Coronary artery (tissue), 2 donors: ENCODE measurements around the gene C11orf21.

ENCODE experiments used
- DNase-seq: peaks from one replicate; pipeline ENCODE4 v3.0.0-alpha.2; 2017; ENCODE audit warnings: low spot score
- H3K27ac ChIP-seq, 2 donors: fragments of 200-600 bp; sonication (generic); one replicate each; pipeline ENCODE4 v1.5.1; 2016 to 2019
- H3K4me3 ChIP-seq: fragments of 200-600 bp; sonication (generic); 2 replicates; pipeline ENCODE4 v1.5.1; 2016; ENCODE audit warnings: mild to moderate bottlenecking, moderate library complexity
- CTCF ChIP-seq: fragments of 200-600 bp; sonication (generic); IDR thresholded peaks from one replicate; pipeline ENCODE4 v1.5.1; 2019; ENCODE audit warnings: antibody characterized with exemption

Gene C11orf21

GRCh38 chr11:2329551-2329950, 27.8 kb upstream of the C11orf21 start:
- no peak for TF ChIP-seq CTCF
- no peak for DNase-seq

GRCh38 chr11:2328656-2329354, 27.1 kb upstream of the C11orf21 start:
- Histone ChIP-seq H3K4me3 (no peak overlapping the region), H3K27ac (no peak overlapping the region)
- DNase-seq, result no peak
- no peak for TF ChIP-seq CTCF

More at GRCh38 chr11:2329551-2329950, 27.8 kb upstream of the C11orf21 start:
- Histone ChIP-seq H3K27ac (no peak overlapping the region), H3K4me3 (no peak overlapping the region)

- no peak for DNase-seq
- Histone ChIP-seq H3K27ac (no peak overlapping the region), H3K4me3 (no peak overlapping the region)
- TF ChIP-seq CTCF, result no peak
These were observed 26.3 kb upstream of the C11orf21 start for GRCh38 chr11:2328021-2328420.

- no peak for DNase-seq
- Histone ChIP-seq H3K4me3 (no peak overlapping the region), H3K27ac (no peak overlapping the region)
- TF ChIP-seq CTCF, result no peak
These were observed 25.3 kb upstream of the C11orf21 start for GRCh38 chr11:2327032-2327431.

DNA sequence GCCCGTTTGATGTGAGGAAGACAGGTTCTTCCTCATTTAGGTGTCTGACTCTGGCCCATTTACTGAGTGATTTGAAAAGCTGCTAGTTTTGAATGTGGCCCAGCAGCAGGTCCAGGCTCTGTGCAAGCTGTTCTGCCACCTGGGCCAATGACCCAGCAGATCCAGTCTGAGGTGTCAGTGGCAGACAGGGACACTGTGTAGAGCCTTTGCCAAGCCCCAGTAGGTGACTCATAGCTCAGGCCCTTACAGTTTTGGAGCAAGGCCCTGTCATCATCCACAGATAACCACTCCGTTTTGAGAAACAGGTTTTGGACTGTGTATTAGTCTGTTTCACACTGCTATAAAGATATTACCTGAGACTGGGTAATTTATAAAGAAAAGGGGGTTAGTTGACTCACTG, 24.0 kb upstream of the C11orf21 start:
- Histone ChIP-seq H3K4me3 (no peak overlapping the region), H3K27ac (no peak overlapping the region)
- TF ChIP-seq CTCF, result no peak
- no peak for DNase-seq

DNA sequence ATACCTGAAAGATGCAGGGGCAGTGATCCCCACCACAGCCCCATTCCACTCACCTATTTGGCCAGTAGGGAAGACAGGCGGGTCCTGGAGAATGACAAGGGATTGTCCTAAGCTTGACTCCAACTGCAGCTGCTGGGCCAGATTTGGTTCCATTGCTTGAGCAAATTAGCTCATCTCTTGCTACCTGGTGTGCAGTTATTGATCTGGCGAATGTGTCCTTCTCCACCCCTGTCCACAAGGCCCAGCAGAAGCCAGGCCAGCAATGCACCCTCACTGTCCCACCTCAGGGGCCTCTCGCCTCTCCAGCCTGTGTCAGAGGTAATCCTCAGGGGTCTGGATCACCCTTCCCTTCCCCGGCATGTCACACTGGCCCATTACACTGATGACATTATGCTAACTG, 23.4 kb upstream of the C11orf21 start:
- DNase-seq, result no peak
- Histone ChIP-seq H3K27ac (no peak overlapping the region), H3K4me3 (no peak overlapping the region)
- TF ChIP-seq CTCF, result no peak

- no peak for TF ChIP-seq CTCF
- H3K27ac ChIP-seq, result no peak overlapping the region
- no peak overlapping the region for H3K4me3 ChIP-seq
- DNase-seq, result no peak
These were observed 19.6 kb upstream of the C11orf21 start for GRCh38 chr11:2321311-2321683.
